HG03558 (cell line): ENCODE measurements around the gene RAD51B.

Experiments used
- ATAC-seq: cut with Tn5 transposase; IDR thresholded peaks from one replicate; pipeline ENCODE4 v1.9.1; 2021; ENCODE audit warnings: moderate number of reproducible peaks; ENCODE audit not compliant: unreplicated experiment; ENCODE audit errors: extremely low read depth

RAD51B gene

GRCh38 chr14:68135566-68135965 is 316.0 kb downstream of the RAD51B start:
- ATAC-seq = no peak

- no peak for ATAC-seq
Observed at GRCh38 chr14:68137704-68138619, 318.4 kb downstream of the RAD51B start.

DNA sequence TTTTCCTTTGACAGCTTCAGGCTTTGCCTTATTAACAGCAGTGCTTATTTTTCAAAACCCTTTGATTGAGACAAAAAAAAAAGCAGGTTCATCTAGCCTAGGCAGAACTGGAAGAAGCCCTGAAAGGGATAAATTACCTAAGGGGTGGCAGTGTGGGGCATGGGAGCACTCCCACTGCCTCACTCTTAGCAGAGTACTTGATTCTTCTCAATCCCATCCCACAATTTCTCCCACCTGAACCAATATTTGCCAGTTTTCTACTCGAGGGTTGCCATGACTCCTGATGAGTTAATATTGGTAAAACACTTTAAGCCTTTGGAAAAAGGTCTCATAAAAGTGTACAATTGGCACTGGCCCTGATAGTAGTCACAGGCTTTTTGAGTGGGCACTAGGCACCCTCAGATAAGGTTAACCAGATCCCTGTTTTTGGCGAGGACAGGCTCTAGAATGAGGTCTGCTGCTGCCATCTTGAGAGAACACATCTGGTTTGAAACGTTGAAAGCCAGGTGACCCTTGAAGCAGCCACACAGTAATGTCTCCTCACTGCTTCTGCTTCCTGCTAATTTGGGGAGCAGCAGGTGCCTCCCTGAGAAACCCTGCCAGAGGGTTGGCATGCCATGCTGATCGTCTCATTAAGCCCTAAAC is 320.0 kb downstream of the RAD51B start:
- ATAC-seq = no peak

DNA sequence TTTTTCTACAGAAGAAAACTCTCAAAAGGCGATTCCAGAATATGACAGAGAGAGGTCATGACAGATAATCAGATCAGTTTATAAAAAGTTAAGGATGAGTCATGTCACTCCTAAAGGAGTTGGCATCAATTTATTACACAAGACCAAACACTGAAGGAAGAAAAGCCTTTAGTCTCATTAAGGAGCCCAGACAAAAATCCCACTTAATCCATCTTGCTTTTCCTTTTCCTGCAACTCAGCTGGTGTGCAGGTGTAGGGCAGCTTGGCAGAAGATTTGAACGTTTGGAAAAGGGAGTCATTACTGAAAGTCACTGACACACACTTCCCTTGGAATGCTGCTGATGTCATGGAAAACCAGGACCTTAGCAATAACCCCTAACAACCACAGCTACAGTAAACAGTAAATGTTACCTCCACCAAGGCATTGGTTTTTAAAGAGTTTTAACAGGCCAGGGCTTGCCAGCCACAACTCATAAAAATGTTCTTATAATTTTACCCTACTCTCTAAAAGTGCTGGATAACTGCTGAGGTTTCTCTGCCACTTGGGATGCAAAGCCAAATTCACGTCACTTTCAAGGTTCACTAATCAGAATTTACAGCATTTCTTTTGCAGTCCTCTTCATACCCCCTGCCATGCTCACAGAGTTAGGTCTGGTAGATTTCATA is 320.6 kb downstream of the RAD51B start:
- no peak for ATAC-seq

- ATAC-seq = no peak
Observed at GRCh38 chr14:68140806-68141205, 321.2 kb downstream of the RAD51B start.

DNA sequence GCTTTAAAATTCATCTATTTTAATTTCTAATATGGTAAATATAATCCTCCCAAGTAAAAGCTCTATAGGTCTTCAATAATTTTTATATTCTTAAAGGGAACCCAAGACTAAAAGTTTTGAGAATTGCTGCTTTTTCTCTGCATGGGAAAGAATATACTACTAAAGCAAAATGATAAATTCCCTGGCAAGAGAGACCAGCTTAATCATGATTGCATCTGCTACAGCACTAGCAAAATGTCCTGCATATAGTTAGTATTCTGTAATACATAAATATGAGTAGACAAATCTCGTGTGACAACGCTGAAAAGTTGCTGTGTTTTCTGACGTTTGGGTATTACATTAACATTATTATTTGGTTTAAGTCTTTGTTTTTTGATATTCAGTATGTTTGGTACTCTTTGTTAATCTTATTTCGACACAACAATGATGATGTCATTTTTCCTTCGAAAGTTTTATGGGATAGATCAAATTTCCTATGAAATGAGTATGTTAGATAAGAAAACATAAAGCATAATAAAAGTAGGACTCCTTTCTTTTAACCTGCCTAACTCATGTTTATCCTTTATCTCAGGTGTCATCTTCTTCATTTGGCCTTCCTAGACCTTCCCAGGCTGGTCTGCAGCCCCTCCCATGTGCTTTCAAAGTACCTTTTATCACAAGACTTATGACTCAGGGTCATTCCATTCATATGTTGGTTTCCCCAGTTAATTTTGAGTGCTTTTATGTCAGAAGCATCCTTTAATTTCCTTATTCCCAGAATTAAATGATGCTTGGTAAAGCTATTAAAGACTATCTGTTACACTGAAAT is 321.9 kb downstream of the RAD51B start:
- ATAC-seq = no peak

GRCh38 chr14:68143341-68143841 is 323.8 kb downstream of the RAD51B start:
- no peak for ATAC-seq

DNA sequence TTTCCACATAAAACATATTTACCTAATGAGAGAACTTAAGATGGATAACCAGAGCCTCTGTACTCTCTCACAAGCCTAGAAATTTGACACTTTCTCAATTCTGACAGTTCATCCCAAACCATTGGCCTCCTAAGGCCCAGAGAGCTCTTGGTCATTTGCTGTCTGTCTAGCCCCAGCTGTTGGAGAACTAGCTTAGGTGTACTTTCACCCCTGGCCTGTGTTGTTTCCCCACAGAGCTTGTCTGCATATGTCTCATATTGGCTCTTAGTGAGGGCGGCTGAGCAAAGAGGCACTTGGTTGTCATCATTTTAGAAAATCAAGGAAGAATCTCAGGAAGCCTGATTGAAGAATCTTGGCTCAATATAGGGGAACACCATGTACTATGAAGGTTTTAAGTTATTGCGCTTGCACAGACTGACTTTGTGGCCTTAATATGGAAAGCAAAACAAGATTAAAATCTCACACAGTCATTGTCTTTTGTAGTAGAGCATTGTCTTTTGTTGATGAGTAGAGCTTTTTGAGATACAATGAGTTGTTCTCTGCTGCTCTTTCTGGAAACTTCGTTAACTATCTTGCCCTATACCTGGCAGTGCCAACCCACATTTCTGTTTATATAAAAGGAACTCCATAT is 324.6 kb downstream of the RAD51B start:
- no peak for ATAC-seq

GRCh38 chr14:68145036-68145435 is 325.5 kb downstream of the RAD51B start:
- no peak for ATAC-seq

- no peak for ATAC-seq
Observed at GRCh38 chr14:68145539-68145938, 326.0 kb downstream of the RAD51B start.

GRCh38 chr14:68146818-68147217 is 327.2 kb downstream of the RAD51B start:
- no peak for ATAC-seq

DNA sequence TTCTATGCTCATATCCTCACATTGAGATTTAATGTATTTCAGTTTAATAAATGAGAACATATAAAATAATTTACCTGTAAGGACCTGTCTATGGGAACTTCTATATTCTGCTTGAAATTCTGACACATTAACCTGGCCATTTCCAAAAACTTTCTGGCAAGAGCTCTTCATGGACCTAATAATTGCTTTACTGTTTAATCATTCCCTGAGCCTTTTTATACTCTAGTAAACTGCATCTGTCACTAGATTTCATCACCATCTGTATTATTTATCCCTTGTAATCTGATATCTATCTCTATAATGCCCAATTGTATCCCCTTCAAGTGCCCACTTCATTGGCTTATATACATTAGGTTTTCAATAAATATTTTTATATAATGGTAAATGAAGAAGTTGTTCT is 327.7 kb downstream of the RAD51B start:
- ATAC-seq = no peak

GRCh38 chr14:68148276-68148675 is 328.7 kb downstream of the RAD51B start:
- no peak for ATAC-seq

DNA sequence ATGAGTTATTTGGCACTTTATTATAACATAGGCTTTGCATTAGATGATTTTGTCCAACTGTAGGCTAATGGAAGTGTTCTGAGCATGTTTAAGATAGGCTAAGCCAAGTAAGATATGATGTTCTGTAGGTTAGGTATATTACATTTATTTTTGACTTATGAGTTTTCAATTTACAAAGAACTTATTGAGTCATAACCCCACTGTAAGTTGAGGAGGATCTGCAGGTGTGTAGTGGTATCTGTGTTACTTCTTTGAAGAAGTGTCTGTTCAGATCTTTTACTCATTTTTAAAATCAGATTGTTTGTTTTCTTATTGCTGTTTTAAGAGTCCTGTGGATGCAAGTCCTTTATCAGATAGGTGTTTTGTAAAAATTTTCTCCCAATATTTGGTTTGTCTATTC is 329.2 kb downstream of the RAD51B start:
- ATAC-seq = no peak

GRCh38 chr14:68153275-68153674 is 333.7 kb downstream of the RAD51B start:
- ATAC-seq = no peak

- no peak for ATAC-seq
Observed at GRCh38 chr14:68154275-68154674, 334.7 kb downstream of the RAD51B start.

DNA sequence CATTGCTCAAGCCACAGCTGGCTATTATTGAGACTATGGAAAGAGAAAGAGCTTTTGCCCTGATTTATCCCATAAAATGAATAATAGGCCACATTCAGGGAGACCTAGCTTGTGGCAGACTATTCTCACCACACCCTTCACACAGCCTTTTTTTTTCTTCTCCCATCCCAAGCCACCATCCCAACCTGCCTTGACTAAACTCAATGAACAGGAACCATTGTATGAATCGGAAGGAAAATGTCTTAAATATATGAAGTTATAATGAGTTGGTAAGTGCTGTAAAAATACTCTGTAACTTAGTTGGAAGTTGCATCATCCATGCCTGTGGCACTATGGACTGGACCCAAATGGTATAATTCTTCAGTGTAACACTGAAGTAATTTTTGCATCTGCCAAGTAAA is 338.4 kb downstream of the RAD51B start:
- ATAC-seq = no peak

GRCh38 chr14:68158640-68159039 is 339.1 kb downstream of the RAD51B start:
- ATAC-seq = no peak

GRCh38 chr14:68159701-68160633 is 340.4 kb downstream of the RAD51B start:
- ATAC-seq = no peak
